ENCODE measurements around the gene TMEM11. TPM values are rescaled to one million over a fixed set of nuclear protein-coding genes. Genes with fewer than 3 reads are reported as not detected.

Gene TMEM11
- total and polyA plus RNA-seq, 4 donors: 9.3 to 20.8 (median 11.6) TPM

Small RNAs within 50 kb of the gene (small RNA-seq; reads per million reads assigned to genes)
- gene RN7SL426P: not detected

Other genes starting within 250 kb of the TMEM11 start
- gene USP22, start 171.2 kb downstream of the TMEM11 start, total RNA-seq: 100 to 1,000 TPM in 1 of 2 donors, 10 to 100 TPM in 1; 83.6 to 109 TPM
- 10 to 100 TPM; 27.2 to 32.6 TPM for gene USP22, start 171.2 kb downstream of the TMEM11 start, polyA plus RNA-seq
- gene DHRS7B, start 87.2 kb downstream of the TMEM11 start, total RNA-seq: 10 to 100 TPM; 18.3 to 21.9 TPM
- gene DHRS7B, start 87.2 kb downstream of the TMEM11 start, polyA plus RNA-seq: 10 to 100 TPM; 14.3 to 19.1 TPM
- gene NATD1, start 39.2 kb upstream of the TMEM11 start, total RNA-seq: 10 to 100 TPM in 1 of 2 donors, 1 to 10 TPM in 1; 2.1 to 24.5 TPM
- 1 to 10 TPM; 1.4 to 3.8 TPM for gene NATD1, start 39.2 kb upstream of the TMEM11 start, polyA plus RNA-seq
- gene MAP2K3, start 70.5 kb upstream of the TMEM11 start, total RNA-seq: 10 to 100 TPM; 21.6 to 88.4 TPM
- gene MAP2K3, start 70.5 kb upstream of the TMEM11 start, polyA plus RNA-seq: 10 to 100 TPM; 30.0 to 31.0 TPM
- gene KCNJ12, start 162.2 kb upstream of the TMEM11 start, total RNA-seq: under 1 TPM; 0.47 to 0.67 TPM
- gene KCNJ12, start 162.2 kb upstream of the TMEM11 start, polyA plus RNA-seq: under 1 TPM; 0.25 to 0.30 TPM

Measured in liver (tissue), 5 donors.